GM23338 (cell line): ENCODE measurements around the gene ITGA1. TPM values are rescaled to one million over a fixed set of nuclear protein-coding genes. Genes with fewer than 3 reads are reported as not detected.

Source experiments
- ATAC-seq: fragments of 200-7000 bp; cut with Tn5 transposase; 3 replicates; pipeline ENCODE4 v1.9.1; 2020
- DNase-seq: peaks from one replicate; pipeline ENCODE4 v3.0.0-alpha.2; 2015; ENCODE audit warnings: low spot score
- H2AFZ ChIP-seq: fragments of 200-600 bp; sonication (generic); 2 replicates; pipeline ENCODE4 v1.8.0; 2016; ENCODE audit warnings: antibody characterized with exemption, mild to moderate bottlenecking, moderate library complexity
- H3F3A ChIP-seq: fragments of 200-600 bp; sonication (generic); replicated peaks from 2 replicates; pipeline ENCODE4 v1.8.0; 2017; ENCODE audit warnings: antibody characterized with exemption, mixed run types, low read depth
- H3K27ac ChIP-seq: fragments of 200-600 bp; sonication (generic); 2 replicates; pipeline ENCODE4 v1.6.1; 2016; ENCODE audit warnings: low read depth
- H3K27me3 ChIP-seq: fragments of 200-600 bp; sonication (generic); 2 replicates; pipeline ENCODE4 v1.8.0; 2016; ENCODE audit warnings: mild to moderate bottlenecking, mixed run types, moderate library complexity; ENCODE audit not compliant: insufficient read depth
- H3K36me3 ChIP-seq: fragments of 200-600 bp; sonication (generic); 2 replicates; pipeline ENCODE4 v1.8.0; 2016; ENCODE audit warnings: mild to moderate bottlenecking; ENCODE audit not compliant: insufficient read depth
- H3K4me1 ChIP-seq: fragments of 200-600 bp; sonication (generic); 2 replicates; pipeline ENCODE4 v1.8.0; 2016; ENCODE audit warnings: mild to moderate bottlenecking, moderate library complexity; ENCODE audit not compliant: insufficient read depth
- H3K4me2 ChIP-seq: fragments of 200-600 bp; sonication (generic); 2 replicates; pipeline ENCODE4 v1.7.1; 2017; ENCODE audit warnings: mixed run types
- H3K4me3 ChIP-seq: fragments of 200-600 bp; sonication (generic); 2 replicates; pipeline ENCODE4 v1.6.1; 2016; ENCODE audit warnings: mixed run types
- H3K79me2 ChIP-seq: fragments of 200-600 bp; sonication (generic); replicated peaks from 2 replicates; pipeline ENCODE4 v1.8.0; 2017; ENCODE audit warnings: mild to moderate bottlenecking; ENCODE audit not compliant: insufficient read depth
- H3K9me2 ChIP-seq: fragments of 200-600 bp; sonication (generic); 2 replicates; pipeline ENCODE4 v1.8.0; 2017; ENCODE audit not compliant: insufficient read depth
- H4K20me1 ChIP-seq: fragments of 200-600 bp; sonication (generic); replicated peaks from 2 replicates; pipeline ENCODE4 v1.8.0; 2017; ENCODE audit warnings: mild to moderate bottlenecking; ENCODE audit not compliant: insufficient read depth
- H3K27ac Mint-ChIP-seq: 2 replicates; pipeline ENCODE4 v1.8.0; 2020; ENCODE audit warnings: inconsistent platforms, mild to moderate bottlenecking, moderate library complexity, mixed read lengths
- H3K27me3 Mint-ChIP-seq: 3 replicates; pipeline ENCODE4 v1.8.0; 2022; ENCODE audit warnings: low read depth, mild to moderate bottlenecking, moderate library complexity, mixed read lengths, inconsistent platforms; ENCODE audit not compliant: insufficient read depth, poor library complexity
- H3K36me3 Mint-ChIP-seq: 3 replicates; pipeline ENCODE4 v1.8.0; 2021; ENCODE audit warnings: low read depth, mild to moderate bottlenecking, inconsistent platforms, moderate library complexity, mixed read lengths
- H3K4me1 Mint-ChIP-seq: 3 replicates; pipeline ENCODE4 v1.8.0; 2020; ENCODE audit warnings: mild to moderate bottlenecking, inconsistent platforms, mixed read lengths
- H3K4me3 Mint-ChIP-seq: 3 replicates; pipeline ENCODE4 v1.8.0; 2021; ENCODE audit warnings: moderate library complexity, mild to moderate bottlenecking, inconsistent platforms, mixed read lengths
- H3K9me3 Mint-ChIP-seq: 3 replicates; pipeline ENCODE4 v1.8.0; 2020; ENCODE audit warnings: moderate library complexity, mild to moderate bottlenecking, inconsistent platforms, mixed read lengths
- CREB1 ChIP-seq: fragments of 250-450 bp; sonication (Bioruptor Pico); IDR thresholded peaks from 2 replicates; pipeline ENCODE4 v1.5.0; 2020; ENCODE audit warnings: low read depth, mild to moderate bottlenecking, moderate library complexity
- CTCF ChIP-seq, 2 experiments: fragments of 200-600 bp in 1 of 2; sonication (generic) in 1 of 2; conservative IDR thresholded peaks; 2 replicates each; pipeline versions ENCODE4 v1.5.1 to v1.6.1; 2016 to 2017; ENCODE audit warnings: antibody characterized with exemption in 2 of 2, low read depth in 2 of 2, mild to moderate bottlenecking in 2 of 2, moderate library complexity in 1 of 2
- EZH2 ChIP-seq: fragments of 200-600 bp; sonication (generic); IDR thresholded peaks from one replicate; pipeline ENCODE4 v1.8.0; 2017; ENCODE audit warnings: antibody characterized with exemption, mild to moderate bottlenecking, low read depth; ENCODE audit not compliant: unreplicated experiment
- EZH2phosphoT487 ChIP-seq: fragments of 200-600 bp; sonication (generic); IDR thresholded peaks from one replicate; pipeline ENCODE4 v1.8.1; 2018; ENCODE audit warnings: antibody characterized with exemption; ENCODE audit not compliant: unreplicated experiment
- NANOG ChIP-seq: IDR thresholded peaks from 2 replicates; pipeline ENCODE4 v1.6.1; 2016; ENCODE audit warnings: antibody characterized with exemption, borderline replicate concordance
- POLR2AphosphoS5 ChIP-seq: IDR thresholded peaks from 2 replicates; pipeline ENCODE4 v1.6.1; 2016; ENCODE audit warnings: antibody characterized with exemption, low read depth
- STAT1 ChIP-seq: IDR thresholded peaks from one replicate; pipeline ENCODE4 v1.6.1; 2016; ENCODE audit warnings: antibody characterized with exemption; ENCODE audit not compliant: unreplicated experiment
- ZNF114 ChIP-seq: fragments of 250-450 bp; sonication (Bioruptor Pico); IDR thresholded peaks from 2 replicates; pipeline ENCODE4 v1.5.0; 2020; ENCODE audit warnings: mild to moderate bottlenecking, moderate library complexity
- ZNF331 ChIP-seq: fragments of 250-450 bp; sonication (Bioruptor Pico); IDR thresholded peaks from 2 replicates; pipeline ENCODE4 v1.5.0; 2020; ENCODE audit warnings: low read depth, mild to moderate bottlenecking, moderate library complexity
- ZNF462 ChIP-seq: fragments of 250-450 bp; sonication (Bioruptor Pico); IDR thresholded peaks from 2 replicates; pipeline ENCODE4 v1.5.0; 2020; ENCODE audit warnings: mild to moderate bottlenecking, moderate library complexity
- polyA plus RNA-seq: library from polyadenylated mRNA; unstranded; fragments of >200 nt; fragmentation: Nextera tagmentation; extraction: Ambion mirVana; gene quantifications from 2 replicates; pipeline ENCODE4 v1.2.1, GENCODE V29; 2016
- total RNA-seq: library from RNA; depleted of rRNA; stranded (reverse); fragments of >200 nt; shearing (Covaris generic); gene quantifications from 2 replicates; pipeline ENCODE4 v1.2.3, GENCODE V29; 2014
- TF ChIP-seq, protein P1 (sequence below): IDR thresholded peaks from 2 replicates; pipeline ENCODE4 v1.6.1; 2016; ENCODE audit warnings: antibody characterized with exemption

The ITGA1 gene
- total and polyA plus RNA-seq, 2 experiments from 2014 or later: 1.8 to 4.9 TPM

GRCh38 chr5:52996979-52997378, 209.3 kb downstream of the ITGA1 start:
- no peak overlapping the region for H3K27ac ChIP-seq
- H4K20me1 ChIP-seq: no peaks in the 10 kb centered on the region; the same call in 1 of the 2 replicates
- Mint-ChIP-seq H3K27me3 (no peaks in the 10 kb centered on the region), H3K4me1 (peaks cover 2% of the 10 kb centered on the region; the same call in 2 of the 3 replicates), H3K27ac (no peak overlapping the region), H3K36me3 (no peaks in the 10 kb centered on the region), H3K9me3 (no peaks in the 10 kb centered on the region), H3K4me3 (no peak overlapping the region)
- H3K4me1 ChIP-seq: no peaks in the 10 kb centered on the region
- 0 out of 2 replicates have a peak, but pooled peaks cover 4% of the 10 kb centered on the region for H3K79me2 ChIP-seq
- no peaks in the 10 kb centered on the region for H3K36me3 ChIP-seq
- no peaks in the 10 kb centered on the region for H3F3A ChIP-seq
- ATAC-seq (no peak), DNase-seq (no peak)
- H3K4me2 ChIP-seq: no peak overlapping the region
- H3K9me2 ChIP-seq: no peaks in the 10 kb centered on the region; the same call in 1 of the 2 replicates
- H2AFZ ChIP-seq: no peak overlapping the region
- no peak overlapping the region for H3K4me3 ChIP-seq
- H3K27me3 ChIP-seq: no peaks in the 10 kb centered on the region
- TF ChIP-seq CTCF (conservative IDR thresholded peaks at IDR 0.05; ENCODE audit: low read depth in 2 of 2) (no peak), CREB1 (CRISPR knock-in tag) (no peak), ZNF462 (CRISPR knock-in tag) (no peak), ZNF331 (CRISPR knock-in tag) (no peak), ZNF114 (CRISPR knock-in tag) (no peak), EZH2 (no peak), STAT1 (no peak), POLR2AphosphoS5 (no peak), NANOG (no peak), EZH2phosphoT487 (no peak)
- TF ChIP-seq, protein P1, sequence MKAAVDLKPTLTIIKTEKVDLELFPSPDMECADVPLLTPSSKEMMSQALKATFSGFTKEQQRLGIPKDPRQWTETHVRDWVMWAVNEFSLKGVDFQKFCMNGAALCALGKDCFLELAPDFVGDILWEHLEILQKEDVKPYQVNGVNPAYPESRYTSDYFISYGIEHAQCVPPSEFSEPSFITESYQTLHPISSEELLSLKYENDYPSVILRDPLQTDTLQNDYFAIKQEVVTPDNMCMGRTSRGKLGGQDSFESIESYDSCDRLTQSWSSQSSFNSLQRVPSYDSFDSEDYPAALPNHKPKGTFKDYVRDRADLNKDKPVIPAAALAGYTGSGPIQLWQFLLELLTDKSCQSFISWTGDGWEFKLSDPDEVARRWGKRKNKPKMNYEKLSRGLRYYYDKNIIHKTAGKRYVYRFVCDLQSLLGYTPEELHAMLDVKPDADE: no peak
